GM12878 (cell line): ENCODE results near the gene MT3. TPM values are rescaled to one million over a fixed set of nuclear protein-coding genes. Genes with fewer than 3 reads are reported as not detected.
A peak's percentile ranks its signal among the peaks of the same experiment; 100 is the strongest.

ENCODE experiments used
- ATAC-seq: fragments of 200-7000 bp; cut with Tn5 transposase; 3 replicates; pipeline ENCODE4 v1.9.1; 2020; ENCODE audit warnings: mild to moderate bottlenecking, moderate library complexity
- BruUV-seq: library from RNA; stranded (reverse); fragments of 400-500 nt; replicated peaks from 2 replicates; lab custom pipeline; 2021; lab: Mats Ljungman, UMichigan
- CTCF ChIA-PET: fragments of 300-600 bp; sonication (Branson Sonifier 250); formaldehyde crosslinking; extraction: SDS; loops from one replicate; lab custom pipeline; 2021; ENCODE audit warnings: inconsistent platforms; lab: Yijun Ruan, JAX
- POLR2A ChIA-PET: fragments of 350-600 bp; formaldehyde crosslinking; extraction: SDS; loops from one replicate; lab custom pipeline; 2021; ENCODE audit warnings: inconsistent platforms; lab: Charles Lee
- RAD21 ChIA-PET: fragments of 300-600 bp; sonication (Branson Sonifier 250); formaldehyde crosslinking; loops from one replicate; lab custom pipeline; 2023; ENCODE audit warnings: antibody characterized with exemption; ENCODE audit not compliant: unreplicated experiment; lab: Charles Lee
- SMC1A ChIA-PET: fragments of 300-600 bp; sonication (Branson Sonifier 250); formaldehyde crosslinking; loops from one replicate; lab custom pipeline; 2023; ENCODE audit not compliant: unreplicated experiment, uncharacterized antibody; lab: Charles Lee
- DNase-seq: peaks from one replicate; pipeline ENCODE4 v3.0.0-alpha.2; 2011; ENCODE audit warnings: low read depth, low spot score
- FAIRE-seq: peaks from 3 replicates; lab custom pipeline; 2011; peaks lifted over from hg19 to GRCh38; lab: Jason Lieb, UNC
- H2AFZ ChIP-seq: 2 replicates; pipeline ENCODE4 v1.6.0; 2011; ENCODE audit warnings: low read depth, low read length, control low read depth; ENCODE audit not compliant: control insufficient read depth
- H3K27ac ChIP-seq: 2 replicates; pipeline ENCODE4 v1.5.1; 2011; ENCODE audit warnings: control low read depth; ENCODE audit not compliant: control insufficient read depth, insufficient read depth
- H3K27me3 ChIP-seq, 2 experiments: replicated peaks in 1 of 2; 2 replicates each; pipeline versions ENCODE4 v1.6.0 to v1.6.1; 2011; ENCODE audit warnings: low read length in 1 of 2; ENCODE audit not compliant: control insufficient read depth in 2 of 2, insufficient read depth in 2 of 2
- H3K36me3 ChIP-seq, 2 experiments: 2 replicates each; pipeline ENCODE4 v1.5.1; 2011; ENCODE audit warnings: low read length in 1 of 2; ENCODE audit not compliant: control insufficient read depth in 2 of 2, insufficient read depth in 2 of 2
- H3K4me1 ChIP-seq: 2 replicates; pipeline ENCODE4 v1.6.1; 2011; ENCODE audit warnings: mild to moderate bottlenecking, low read length, moderate library complexity, mixed read lengths; ENCODE audit not compliant: control insufficient read depth, insufficient read depth
- H3K4me2 ChIP-seq: 2 replicates; pipeline ENCODE4 v1.6.0; 2011; ENCODE audit warnings: control low read depth; ENCODE audit not compliant: control insufficient read depth, insufficient read depth
- H3K4me3 ChIP-seq: fragments of 200-600 bp; sonication (generic); 2 replicates; pipeline ENCODE4 v1.5.1; 2016
- H3K79me2 ChIP-seq: 2 replicates; pipeline ENCODE4 v1.6.0; 2011; ENCODE audit warnings: low read length; ENCODE audit not compliant: control insufficient read depth, insufficient read depth
- H3K9ac ChIP-seq: 2 replicates; pipeline ENCODE4 v1.8.0; 2011; ENCODE audit warnings: low read length, control low read depth, mixed read lengths; ENCODE audit not compliant: control insufficient read depth, insufficient read depth
- H3K9me3 ChIP-seq: replicated peaks from 3 replicates; pipeline ENCODE4 v1.5.1; 2011; ENCODE audit warnings: mild to moderate bottlenecking, low read length; ENCODE audit not compliant: control insufficient read depth, insufficient read depth
- H4K20me1 ChIP-seq: 2 replicates; pipeline ENCODE4 v1.6.0; 2011; ENCODE audit not compliant: control insufficient read depth, insufficient read depth
- BCL11A ChIP-seq: IDR thresholded peaks from 2 replicates; pipeline ENCODE4 v1.6.1; 2011; ENCODE audit warnings: low read depth, low read length
- DPF2 ChIP-seq: fragments of 450-650 bp; IDR thresholded peaks from 2 replicates; pipeline ENCODE4 v1.6.1; 2017; ENCODE audit warnings: mild to moderate bottlenecking
- ELK1 ChIP-seq: IDR thresholded peaks from 2 replicates; pipeline ENCODE4 v1.6.1; 2012; ENCODE audit warnings: low read depth, low read length, improper control_type of control experiment
- EZH2 ChIP-seq: IDR thresholded peaks from 2 replicates; pipeline ENCODE4 v1.6.1; 2012; ENCODE audit warnings: low read depth, mild to moderate bottlenecking, control low read depth, inconsistent platforms, low read length, borderline replicate concordance; ENCODE audit not compliant: control insufficient read depth
- FOXK2 ChIP-seq: fragments of 450-650 bp; IDR thresholded peaks from 2 replicates; pipeline ENCODE4 v1.6.1; 2017; ENCODE audit warnings: mild to moderate bottlenecking, moderate library complexity
- GABPA ChIP-seq: IDR thresholded peaks from 2 replicates; pipeline ENCODE4 v1.6.1; 2014; ENCODE audit warnings: antibody characterized with exemption, low read depth, mild to moderate bottlenecking, inconsistent platforms
- HCFC1 ChIP-seq: fragments of 150-350 bp; IDR thresholded peaks from 2 replicates; pipeline ENCODE4 v1.6.1; 2014; ENCODE audit warnings: low read length
- KDM1A ChIP-seq: fragments of 200-600 bp; sonication (generic); IDR thresholded peaks from 2 replicates; pipeline ENCODE4 v1.6.1; 2016; ENCODE audit warnings: borderline replicate concordance
- KLF5 ChIP-seq: fragments of 450-650 bp; IDR thresholded peaks from 2 replicates; pipeline ENCODE4 v1.6.1; 2014; ENCODE audit warnings: mild to moderate bottlenecking; ENCODE audit not compliant: partially characterized antibody
- LARP7 ChIP-seq: fragments of 450-650 bp; IDR thresholded peaks from 2 replicates; pipeline ENCODE4 v1.6.1; 2017; ENCODE audit warnings: mild to moderate bottlenecking
- MEF2B ChIP-seq: fragments of 450-650 bp; IDR thresholded peaks from 2 replicates; pipeline ENCODE4 v1.6.1; 2018; ENCODE audit warnings: mild to moderate bottlenecking, moderate library complexity; ENCODE audit not compliant: partially characterized antibody, poor library complexity, severe bottlenecking
- NR2F1 ChIP-seq: fragments of 450-650 bp; conservative IDR thresholded peaks from 2 replicates; pipeline ENCODE4 v1.6.1; 2017; ENCODE audit warnings: mild to moderate bottlenecking
- POLR2AphosphoS2 ChIP-seq: IDR thresholded peaks from 2 replicates; pipeline ENCODE4 v1.6.1; 2011; ENCODE audit warnings: low read depth, mild to moderate bottlenecking, low read length, improper control_type of control experiment, moderate library complexity
- RB1 ChIP-seq: fragments of 450-650 bp; formaldehyde crosslinking; IDR thresholded peaks from 2 replicates; pipeline ENCODE4 v1.6.1; 2017; ENCODE audit warnings: mild to moderate bottlenecking, borderline replicate concordance
- SMAD1 ChIP-seq: fragments of 450-650 bp; IDR thresholded peaks from 2 replicates; pipeline ENCODE4 v1.6.1; 2018; ENCODE audit warnings: mild to moderate bottlenecking, low read depth; ENCODE audit not compliant: partially characterized antibody
- STAT1 ChIP-seq: fragments of 450-650 bp; conservative IDR thresholded peaks from 2 replicates; pipeline ENCODE4 v1.6.1; 2014; ENCODE audit warnings: antibody characterized with exemption, mild to moderate bottlenecking
- SUPT20H ChIP-seq: IDR thresholded peaks from 2 replicates; pipeline ENCODE4 v1.6.1; 2011; ENCODE audit warnings: low read depth, mild to moderate bottlenecking, low read length, moderate library complexity, borderline replicate concordance; ENCODE audit not compliant: control insufficient read depth
- SUZ12 ChIP-seq: fragments of 200-600 bp; sonication (generic); IDR thresholded peaks from one replicate; pipeline ENCODE4 v1.6.1; 2018; ENCODE audit warnings: antibody characterized with exemption, mild to moderate bottlenecking; ENCODE audit not compliant: unreplicated experiment
- WGBS: methylation state at CpG from one replicate; pipeline ENCODE4 v1.1.6; 2016; ENCODE audit warnings: low lambda C conversion rate; ENCODE audit not compliant: insufficient replicate concordance, insufficient coverage; ENCODE audit errors: missing lambda C conversion rate; 5-methylcytosine and 5-hydroxymethylcytosine counted together
- in situ Hi-C: fragments of 300-500 bp; cut with MboI; formaldehyde crosslinking; loops from 9 replicates; pipeline ENCODE4 v1.14.3; 2018; ENCODE audit warnings: mixed read lengths
- intact Hi-C: fragments of 100-400 bp; cut with micrococcal nuclease; formaldehyde crosslinking; loops from one replicate; pipeline ENCODE4 v1.14.2; 2022; ENCODE audit not compliant: unreplicated experiment
- polyA plus RNA-seq, 11 experiments: library from polyadenylated mRNA; depleted of rRNA in 4 of 11; unstranded in 6 of 11; stranded (reverse) in 5 of 11; fragments of >200 nt; fragmentation: Nextera tagmentation in 4 of 11; fragmentation: Illumina TruSeq in 1 of 11; extraction: Ambion mirVana in 4 of 11; extraction: Trizol in 1 of 11; gene quantifications; 1 replicate in 1 of 11; 2 replicates in 10 of 11; pipeline versions ENCODE4 v1.2.1 to v1.2.3, GENCODE V29; 2011 to 2016; ENCODE audit warnings: inconsistent platforms in 2 of 11, missing spikeins in 2 of 11, low read depth in 1 of 11
- total RNA-seq, 4 experiments: library from RNA; depleted of rRNA in 3 of 4; stranded (reverse); fragments of >200 nt in 3 of 4; fragmentation: Illumina TruSeq in 1 of 4; extraction: Trizol in 1 of 4; gene quantifications; 2 replicates each; pipeline versions ENCODE4 v1.2.1 to v1.2.3, GENCODE V29; 2013 to 2021
- TF ChIP-seq, protein P1 (sequence below): fragments of 450-650 bp; IDR thresholded peaks from 2 replicates; pipeline ENCODE4 v1.6.1; 2014; ENCODE audit warnings: mild to moderate bottlenecking
- TF ChIP-seq, protein P2 (sequence below): fragments of 450-650 bp; IDR thresholded peaks from 2 replicates; pipeline ENCODE4 v1.6.1; 2017; ENCODE audit warnings: low read depth, mild to moderate bottlenecking, moderate library complexity

Gene MT3
- total and polyA plus RNA-seq, 10 of the 15 experiments (the other 5 are each of a cell fraction or from before 2014, with no cell fraction given), result 0.41 TPM; not detected in 9

- ChIA-PET CTCF (interaction anchor here (1.0 to 10.0 kb wide), 5 partner anchors 9 to 92 kb away, joined by 4 to 77 read pairs (median 5); no protein-coding TSS in a partner anchor), RAD21 (interaction anchor here (1.3 to 4.6 kb wide), 6 partner anchors 15 to 91 kb away, joined by 3 to 23 read pairs (median 5); partner anchors contain the start of gene MT1E), POLR2A (interaction anchor here (1.2 to 1.7 kb wide), 4 partner anchors 16 to 73 kb away, joined by 3 to 6 read pairs (median 4); partner anchors contain the start of genes MT1E and MT1X), SMC1A (interaction anchor here (1.0 to 4.6 kb wide), 4 partner anchors 9 to 92 kb away, joined by 3 to 27 read pairs (median 8); no protein-coding TSS in a partner anchor)
- in situ Hi-C loops, result no loop called here
- DNase-seq, result peak; percentile 87
- intact Hi-C loops, result loop anchor here (1.0 kb wide), 1 partner anchor 73 kb away; the partner anchor contains the start of gene MT1X
- no peaks in the 10 kb centered on the region for H3K9me3 ChIP-seq
- FAIRE-seq, result peak; percentile 78
- peaks cover 25% of the 10 kb centered on the region for H3K4me1 ChIP-seq
- no peaks in the 10 kb centered on the region for H3K79me2 ChIP-seq
- peak overlapping the region; percentile 82 for H3K4me2 ChIP-seq
- H3K27ac ChIP-seq, result peak overlapping the region; percentile 50; the same call in 1 of the 2 replicates
- ATAC-seq, result peak; percentile 66
- 2% methylated on average over 6 of the region's 6 CpGs for WGBS
- H3K36me3 ChIP-seq, result no peaks in the 10 kb centered on the region
- H4K20me1 ChIP-seq, result no peaks in the 10 kb centered on the region
- H2AFZ ChIP-seq, result no peak overlapping the region
- no TSS peak for BruUV-seq
- no peak overlapping the region for H3K9ac ChIP-seq
- H3K4me3 ChIP-seq, result peak overlapping the region; percentile 70
- H3K27me3 ChIP-seq, result no peaks in the 10 kb centered on the region; a peak in 1 of 4 replicates
- TF ChIP-seq RB1, result no peak
- TF ChIP-seq SUZ12, result no peak
- no peak for TF ChIP-seq NR2F1
- TF ChIP-seq HCFC1, result no peak; the same call in 1 of the 2 replicates
- TF ChIP-seq FOXK2, result no peak
- TF ChIP-seq, protein P1, sequence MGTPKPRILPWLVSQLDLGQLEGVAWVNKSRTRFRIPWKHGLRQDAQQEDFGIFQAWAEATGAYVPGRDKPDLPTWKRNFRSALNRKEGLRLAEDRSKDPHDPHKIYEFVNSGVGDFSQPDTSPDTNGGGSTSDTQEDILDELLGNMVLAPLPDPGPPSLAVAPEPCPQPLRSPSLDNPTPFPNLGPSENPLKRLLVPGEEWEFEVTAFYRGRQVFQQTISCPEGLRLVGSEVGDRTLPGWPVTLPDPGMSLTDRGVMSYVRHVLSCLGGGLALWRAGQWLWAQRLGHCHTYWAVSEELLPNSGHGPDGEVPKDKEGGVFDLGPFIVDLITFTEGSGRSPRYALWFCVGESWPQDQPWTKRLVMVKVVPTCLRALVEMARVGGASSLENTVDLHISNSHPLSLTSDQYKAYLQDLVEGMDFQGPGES, result no peak
- no peak for TF ChIP-seq POLR2AphosphoS2
- no peak for TF ChIP-seq EZH2
- TF ChIP-seq KLF5, result no peak
- TF ChIP-seq ELK1, result no peak
- TF ChIP-seq BCL11A, result 0 out of 2 replicates have a peak, but pooled peaks have one; percentile 37
- no peak; the same call in 1 of the 2 replicates for TF ChIP-seq DPF2
- no peak for TF ChIP-seq STAT1
- TF ChIP-seq MEF2B, result peak; percentile 92
- TF ChIP-seq GABPA, result no peak
- TF ChIP-seq, protein P2, sequence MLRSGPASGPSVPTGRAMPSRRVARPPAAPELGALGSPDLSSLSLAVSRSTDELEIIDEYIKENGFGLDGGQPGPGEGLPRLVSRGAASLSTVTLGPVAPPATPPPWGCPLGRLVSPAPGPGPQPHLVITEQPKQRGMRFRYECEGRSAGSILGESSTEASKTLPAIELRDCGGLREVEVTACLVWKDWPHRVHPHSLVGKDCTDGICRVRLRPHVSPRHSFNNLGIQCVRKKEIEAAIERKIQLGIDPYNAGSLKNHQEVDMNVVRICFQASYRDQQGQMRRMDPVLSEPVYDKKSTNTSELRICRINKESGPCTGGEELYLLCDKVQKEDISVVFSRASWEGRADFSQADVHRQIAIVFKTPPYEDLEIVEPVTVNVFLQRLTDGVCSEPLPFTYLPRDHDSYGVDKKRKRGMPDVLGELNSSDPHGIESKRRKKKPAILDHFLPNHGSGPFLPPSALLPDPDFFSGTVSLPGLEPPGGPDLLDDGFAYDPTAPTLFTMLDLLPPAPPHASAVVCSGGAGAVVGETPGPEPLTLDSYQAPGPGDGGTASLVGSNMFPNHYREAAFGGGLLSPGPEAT, result peak; percentile 95
- TF ChIP-seq SMAD1, result peak; percentile 96
- TF ChIP-seq SUPT20H, result no peak
- no peak for TF ChIP-seq KDM1A
- TF ChIP-seq LARP7, result no peak
Observed at GRCh38 chr16:56609463-56609921, 20.2 kb downstream of the MT3 start.
